ENCODE data around the gene ERN1. TPM values are rescaled to one million over a fixed set of nuclear protein-coding genes. Genes with fewer than 3 reads are reported as not detected.
A peak's percentile ranks its signal among the peaks of the same experiment; 100 is the strongest.

Gene ERN1
- total RNA-seq, 1 experiment from 2014 or later: 6.5 TPM

DNA sequence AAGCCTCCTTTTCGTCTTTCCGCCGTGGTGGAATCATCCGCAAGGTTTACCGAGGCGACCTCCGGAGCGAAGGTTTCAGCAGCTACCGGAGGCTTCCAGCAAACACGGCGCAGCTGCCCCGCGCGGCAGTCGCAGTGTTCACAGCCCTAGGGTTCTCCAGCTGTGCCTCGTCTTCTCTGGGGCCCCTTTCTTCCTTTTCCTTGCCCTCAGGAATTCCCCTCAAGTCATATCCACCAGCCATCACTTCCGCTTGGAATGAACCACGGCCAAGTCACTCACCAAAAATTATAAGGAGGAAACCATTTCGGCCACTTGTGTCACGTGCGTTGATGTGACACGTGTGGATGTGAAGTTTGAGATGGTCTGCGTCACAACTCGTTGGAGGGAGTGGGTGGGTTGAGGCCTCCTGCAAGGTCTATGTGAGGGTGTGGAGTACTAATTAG, 636 bp upstream of the ERN1 start:
- ATAC-seq (peak; percentile 25), DNase-seq (ENCODE audit: low spot score) (no peak)
- peak overlapping the region; percentile 65 for H3K4me3 Mint-ChIP-seq
- no peaks in the 10 kb centered on the region for H3K9me3 Mint-ChIP-seq
- POLR2A ChIA-PET: interaction anchor here (0.6 to 2.7 kb wide), 8 partner anchors 15 to 352 kb away, joined by 3 to 14 read pairs (median 4); partner anchors contain the start of gene PRR29
- H3K27me3 Mint-ChIP-seq (ENCODE audit: low read depth): peaks cover 37% of the 10 kb centered on the region
- H3K27ac Mint-ChIP-seq: no peak overlapping the region
- H3K4me1 Mint-ChIP-seq: peaks cover 13% of the 10 kb centered on the region
- TF ChIP-seq SP1 (CRISPR knock-in tag; conservative IDR thresholded peaks at IDR 0.05) (no peak), HMGXB4 (CRISPR knock-in tag; IDR thresholded peaks at IDR 0.05) (0 out of 2 replicates have a peak, but pooled peaks have one; percentile 14), CREB1 (CRISPR knock-in tag; IDR thresholded peaks at IDR 0.05) (peak; percentile 27; the same call in 1 of the 2 replicates), PRDM15 (CRISPR knock-in tag; IDR thresholded peaks at IDR 0.05) (no peak), RELA (CRISPR knock-in tag; IDR thresholded peaks at IDR 0.05; ENCODE audit: borderline replicate concordance) (no peak), JUN (CRISPR knock-in tag; IDR thresholded peaks at IDR 0.05) (no peak), GABPB1 (CRISPR knock-in tag; IDR thresholded peaks at IDR 0.05) (no peak), ZNF281 (CRISPR knock-in tag; IDR thresholded peaks at IDR 0.05) (0 out of 2 replicates have a peak, but pooled peaks have one; percentile 53), ZNF532 (CRISPR knock-in tag; IDR thresholded peaks at IDR 0.05; ENCODE audit: borderline replicate concordance) (no peak), MLX (CRISPR knock-in tag; IDR thresholded peaks at IDR 0.05) (0 out of 2 replicates have a peak, but pooled peaks have one; percentile 3), STAT6 (CRISPR knock-in tag; conservative IDR thresholded peaks at IDR 0.05; ENCODE audit: low read depth) (no peak), ATF1 (CRISPR knock-in tag; IDR thresholded peaks at IDR 0.05) (no peak), ELF4 (CRISPR knock-in tag; IDR thresholded peaks at IDR 0.05; ENCODE audit: low read depth) (no peak)
- TF ChIP-seq, protein P1, sequence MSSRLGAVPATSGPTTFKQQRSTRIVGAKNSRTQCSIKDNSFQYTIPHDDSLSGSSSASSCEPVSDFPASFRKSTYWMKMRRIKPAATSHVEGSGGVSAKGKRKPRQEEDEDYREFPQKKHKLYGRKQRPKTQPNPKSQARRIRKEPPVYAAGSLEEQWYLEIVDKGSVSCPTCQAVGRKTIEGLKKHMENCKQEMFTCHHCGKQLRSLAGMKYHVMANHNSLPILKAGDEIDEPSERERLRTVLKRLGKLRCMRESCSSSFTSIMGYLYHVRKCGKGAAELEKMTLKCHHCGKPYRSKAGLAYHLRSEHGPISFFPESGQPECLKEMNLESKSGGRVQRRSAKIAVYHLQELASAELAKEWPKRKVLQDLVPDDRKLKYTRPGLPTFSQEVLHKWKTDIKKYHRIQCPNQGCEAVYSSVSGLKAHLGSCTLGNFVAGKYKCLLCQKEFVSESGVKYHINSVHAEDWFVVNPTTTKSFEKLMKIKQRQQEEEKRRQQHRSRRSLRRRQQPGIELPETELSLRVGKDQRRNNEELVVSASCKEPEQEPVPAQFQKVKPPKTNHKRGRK (CRISPR knock-in tag; IDR thresholded peaks at IDR 0.05; ENCODE audit: borderline replicate concordance): no peak
- no peaks in the 10 kb centered on the region for H3K36me3 Mint-ChIP-seq
- CTCF ChIA-PET: interaction anchor here (0.6 to 7.9 kb wide), 13 partner anchors 14 to 219 kb away, joined by 3 to 380 read pairs (median 6); partner anchors contain the start of genes CSHL1 and GH1

Measured in WTC11 (cell line).